Stimulated activated CD8-positive, alpha-beta memory T cell treated with anti-CD3 and anti-CD28 coated beads, Interleukin-7, amount 100 ng/mL, for 1 hour (primary cell): ENCODE data around the gene ALOX5.
"Not testable (repeated sequence)": the region's sequence is repeated elsewhere in the genome, so short reads cannot be mapped to it uniquely, and the experiment has no call there.

Experiments used
- DNase-seq, 2 donors: peaks; one replicate each; pipeline ENCODE4 v3.0.0-alpha.2; 2020; ENCODE audit warnings: low read depth in 2 of 2

The ALOX5 gene

DNA sequence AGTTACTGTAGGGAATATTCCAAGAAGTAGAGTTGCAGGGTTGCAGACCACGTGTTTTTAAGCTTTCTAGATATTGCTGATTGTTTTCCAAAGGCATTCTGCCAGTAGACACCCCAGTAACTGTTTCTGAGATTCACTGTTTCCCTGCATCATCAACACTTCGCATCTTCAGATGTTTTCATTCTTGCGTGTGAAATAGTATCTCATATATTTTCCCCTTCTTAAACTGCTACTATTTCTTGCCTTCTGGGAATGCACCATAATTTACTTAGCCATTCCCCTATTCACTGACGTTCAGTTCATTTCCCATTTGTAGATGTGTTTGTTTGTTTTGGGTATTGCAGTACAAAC is 30.7 kb downstream of the ALOX5 start:
- no peak for DNase-seq

DNA sequence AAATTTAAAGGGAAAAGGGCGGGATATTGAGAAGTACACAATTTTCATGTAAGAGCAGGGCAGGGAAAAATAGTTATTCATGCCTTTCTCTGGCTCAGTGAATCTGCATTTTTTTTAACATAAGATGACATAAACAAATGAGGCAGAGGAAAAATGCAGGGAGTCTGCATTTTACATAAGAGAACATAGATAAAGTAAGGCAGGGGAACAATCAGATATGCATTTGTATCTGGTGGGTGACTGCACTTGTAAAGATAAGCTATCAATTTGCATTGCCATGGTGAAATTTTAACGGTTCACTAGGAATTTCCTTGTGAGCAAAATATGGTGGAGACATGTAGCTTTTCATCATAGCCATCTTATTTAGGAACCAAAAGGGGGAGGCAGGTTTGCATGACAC is 33.5 kb downstream of the ALOX5 start:
- DNase-seq = no peak

DNA sequence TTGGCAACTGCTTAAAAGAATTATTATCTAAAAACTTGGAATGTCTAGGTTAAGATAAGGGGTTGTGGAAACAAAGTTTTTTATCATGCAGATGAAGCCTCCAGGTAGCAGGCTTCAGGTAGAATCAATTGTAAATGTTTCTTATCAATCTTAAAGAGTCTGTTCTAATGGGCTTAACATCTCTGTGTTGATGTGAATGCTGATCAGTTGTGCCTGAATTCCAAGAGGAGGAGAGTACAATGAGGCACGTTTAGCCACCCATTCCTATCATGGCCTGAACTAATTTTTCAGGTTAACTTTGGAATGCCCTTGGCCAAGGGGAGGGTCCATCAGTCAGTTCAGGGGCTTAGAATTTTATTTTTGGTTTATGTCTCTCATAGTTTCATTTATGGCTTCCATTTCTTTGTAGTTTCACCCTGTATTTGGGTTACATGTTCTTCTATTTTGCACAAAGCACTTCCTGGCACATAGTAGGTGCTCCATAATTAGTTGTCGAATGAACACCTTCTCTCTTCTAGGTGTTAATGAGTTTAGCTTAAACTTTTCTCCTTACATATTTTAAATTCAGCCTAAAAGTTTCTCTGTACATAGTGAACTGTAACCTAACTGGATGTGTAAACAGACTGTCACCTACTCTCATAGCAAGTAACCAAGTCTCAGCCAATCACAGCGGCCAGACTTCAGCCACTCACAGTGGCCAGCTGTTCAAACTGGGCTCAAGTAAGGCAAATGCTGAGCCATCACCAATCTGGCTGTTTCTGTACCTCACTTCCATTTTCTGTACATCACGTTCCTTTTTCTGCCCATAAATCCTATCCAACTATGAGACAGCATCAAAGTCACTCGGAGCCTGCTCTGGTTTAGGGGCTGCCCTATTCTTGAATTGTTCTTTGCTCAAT is 34.7 kb downstream of the ALOX5 start:
- DNase-seq = no peak

DNA sequence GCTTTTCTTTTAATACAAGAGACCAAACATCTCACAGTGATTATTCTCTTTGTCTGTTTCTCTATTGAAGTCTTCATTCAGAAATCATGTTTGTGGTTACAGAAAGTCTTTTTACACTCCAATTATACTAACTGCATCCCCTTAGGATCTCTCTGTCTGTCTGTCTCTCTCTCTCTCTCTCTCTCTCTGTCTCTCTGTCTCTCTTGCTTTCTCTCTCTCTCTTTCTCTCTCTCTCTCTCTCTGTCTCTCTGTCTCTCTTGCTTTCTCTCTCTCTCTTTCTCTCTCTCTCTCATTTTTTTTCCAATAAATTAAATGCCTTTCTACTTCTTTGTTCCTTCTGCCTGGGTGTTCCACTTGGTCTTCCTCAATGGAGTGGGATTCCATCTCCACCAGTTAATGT is 35.3 kb downstream of the ALOX5 start:
- DNase-seq = not testable (repeated sequence)

DNA sequence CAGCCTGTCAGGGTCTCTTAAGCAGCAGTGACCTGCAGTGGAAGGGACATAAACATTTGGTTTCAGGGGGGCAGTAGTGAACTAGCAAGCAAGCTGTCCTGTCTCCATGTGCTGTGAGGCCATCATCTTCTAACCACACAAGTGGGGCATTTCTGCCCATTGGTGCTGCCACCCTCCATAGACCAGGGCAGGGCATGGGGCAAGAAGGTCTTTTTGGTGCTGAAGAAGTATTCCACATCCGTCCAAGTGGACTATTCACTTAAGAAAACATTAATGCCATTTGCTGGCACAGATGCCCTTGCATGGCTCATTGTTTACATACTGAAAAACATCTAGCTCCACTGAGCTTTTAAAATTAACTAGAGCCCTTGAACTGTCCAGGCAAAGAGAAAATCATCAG is 35.8 kb downstream of the ALOX5 start:
- no peak for DNase-seq

DNA sequence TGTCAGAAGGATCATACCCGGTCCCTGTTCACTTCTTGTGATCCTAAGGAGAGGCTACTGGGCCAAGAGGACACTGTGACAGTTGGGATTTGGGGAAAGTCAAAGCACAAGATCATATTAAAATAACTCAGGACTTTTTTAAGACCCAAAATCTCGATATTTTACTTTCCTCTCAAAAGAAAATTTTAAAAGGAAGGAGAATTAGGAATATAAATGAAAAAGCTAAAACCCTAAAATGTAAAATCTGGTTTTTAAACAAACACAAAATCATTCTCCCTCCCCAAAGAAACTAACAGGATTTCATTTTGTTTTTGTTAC is 36.4 kb downstream of the ALOX5 start:
- no peak for DNase-seq

DNA sequence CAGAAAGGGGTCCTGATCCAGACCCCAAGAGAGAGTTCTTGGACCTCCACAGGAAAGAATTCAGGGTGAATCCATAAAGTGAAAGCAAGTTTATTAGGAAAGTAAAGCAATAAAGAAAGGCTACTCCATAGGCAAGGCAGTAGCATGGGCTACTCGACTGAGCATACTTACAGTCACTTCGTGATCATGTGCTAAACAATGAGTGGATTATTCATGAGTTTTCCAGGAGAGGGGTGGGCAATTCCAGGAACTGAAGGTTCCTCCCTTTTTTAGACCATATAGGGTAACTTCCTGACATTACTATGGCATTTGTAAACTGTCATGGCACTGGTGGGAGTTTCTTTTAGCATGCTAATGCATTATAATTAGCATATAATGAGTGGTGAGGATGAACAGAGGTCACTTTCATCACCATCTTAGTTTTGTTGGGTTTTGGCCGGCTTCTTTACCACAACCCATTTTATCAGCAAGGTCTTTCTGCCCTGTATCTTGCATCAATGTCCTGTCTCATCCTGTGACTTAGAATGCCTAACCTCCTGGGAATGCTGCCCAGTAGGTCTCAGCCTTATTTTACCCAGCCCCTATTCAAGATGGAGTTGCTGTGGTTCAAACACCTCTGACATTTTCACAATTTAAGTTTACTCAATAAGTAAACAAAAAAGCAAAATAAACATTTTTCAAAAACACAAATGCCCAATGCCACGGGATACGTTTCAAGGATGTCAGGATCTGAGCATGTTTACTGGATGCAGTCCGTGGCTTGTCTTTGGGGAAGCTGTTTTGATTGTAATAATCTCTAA is 37.0 kb downstream of the ALOX5 start:
- no peak for DNase-seq

DNA sequence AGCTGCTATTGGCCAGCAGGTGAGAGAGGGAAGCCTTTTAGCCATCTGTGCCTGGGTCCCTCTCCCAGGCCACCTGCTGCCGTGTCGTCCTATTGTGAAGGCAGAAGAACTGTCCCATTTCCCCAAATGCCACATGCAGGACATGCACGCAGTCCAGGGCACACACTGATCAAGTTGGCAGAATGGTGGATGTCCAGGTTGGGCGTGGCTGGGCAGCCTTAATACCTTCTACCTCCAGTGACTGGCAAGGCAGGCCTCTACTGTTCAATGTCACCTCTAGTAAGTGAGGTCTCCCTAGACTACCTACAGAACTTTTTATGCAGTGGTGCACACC is 37.6 kb downstream of the ALOX5 start:
- DNase-seq = no peak

DNA sequence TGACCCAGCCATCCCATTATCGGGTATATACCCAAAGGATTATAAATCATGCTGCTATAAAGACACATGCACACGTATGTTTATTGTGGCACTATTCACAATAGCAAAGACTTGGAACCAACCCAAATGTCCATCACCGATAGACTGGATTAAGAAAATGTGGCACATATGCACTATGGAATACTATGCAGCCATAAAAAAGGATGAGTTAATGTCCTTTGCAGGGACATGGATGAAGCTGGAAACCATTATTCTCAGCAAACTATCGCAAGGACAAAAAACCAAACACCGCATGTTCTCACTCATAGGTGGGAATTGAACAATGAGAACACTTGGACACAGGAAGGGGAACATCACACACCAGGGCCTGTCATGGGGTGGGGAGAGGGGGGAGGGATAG is 41.0 kb downstream of the ALOX5 start:
- DNase-seq = not testable (repeated sequence)

DNA sequence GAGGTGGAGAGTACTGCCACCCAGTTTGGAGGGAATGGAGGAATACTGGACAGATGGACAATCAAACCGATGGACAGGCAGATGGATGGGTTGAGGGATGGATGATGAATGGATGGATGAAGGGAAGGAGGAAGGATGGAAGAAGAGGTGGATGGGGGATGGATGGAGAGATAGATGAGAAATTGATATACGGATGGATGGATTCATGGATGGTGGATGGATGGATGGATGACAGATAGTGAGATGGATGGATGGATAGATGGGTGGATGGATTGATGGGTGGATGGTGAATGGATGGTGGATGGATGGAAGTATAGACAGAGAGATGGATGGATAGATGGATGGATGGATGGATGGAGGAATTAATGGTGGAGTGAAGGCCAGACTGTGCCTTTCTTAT is 42.6 kb downstream of the ALOX5 start:
- no peak for DNase-seq

DNA sequence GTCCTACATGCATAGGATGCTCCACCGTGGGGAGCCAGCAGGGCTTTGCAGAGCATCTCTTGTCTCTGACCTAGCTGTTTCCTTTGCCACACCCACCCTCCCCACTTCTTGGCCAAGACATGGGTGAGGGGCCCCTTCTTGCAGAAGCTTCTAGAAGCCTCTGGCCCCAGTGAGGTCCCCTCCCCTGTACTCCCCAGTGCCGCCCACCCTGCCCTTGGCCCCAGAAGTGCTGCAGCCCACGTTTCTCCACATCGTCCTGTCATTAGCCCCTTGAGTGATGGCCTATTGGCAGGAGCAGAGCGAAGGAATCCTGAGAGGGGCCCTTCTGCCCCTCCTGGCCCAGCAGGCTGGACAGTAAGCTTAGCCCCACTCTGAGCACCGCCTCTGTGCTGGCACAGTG is 43.7 kb downstream of the ALOX5 start:
- no peak for DNase-seq

DNA sequence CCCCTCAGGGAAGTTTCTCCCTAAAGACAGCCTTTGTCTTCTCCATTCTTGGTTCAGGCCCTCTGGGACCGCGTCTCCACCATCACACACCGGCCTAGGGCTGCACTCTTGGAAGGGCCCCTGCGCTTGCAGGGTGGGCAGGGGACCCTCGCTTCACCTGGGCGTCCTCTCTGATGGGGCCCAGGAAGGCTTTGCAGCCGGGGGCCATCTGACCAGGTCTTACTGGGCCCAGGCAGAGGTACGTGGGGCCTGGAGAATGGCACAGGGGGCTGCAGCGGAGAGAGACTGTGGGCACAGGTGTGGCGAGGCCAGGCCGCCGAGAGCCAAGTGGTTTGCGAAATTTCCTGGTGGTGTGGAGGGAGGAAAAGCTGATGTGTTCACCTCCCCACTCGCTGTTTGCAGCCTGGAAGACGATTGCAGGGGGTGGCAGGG is 44.4 kb downstream of the ALOX5 start:
- no peak for DNase-seq

DNA sequence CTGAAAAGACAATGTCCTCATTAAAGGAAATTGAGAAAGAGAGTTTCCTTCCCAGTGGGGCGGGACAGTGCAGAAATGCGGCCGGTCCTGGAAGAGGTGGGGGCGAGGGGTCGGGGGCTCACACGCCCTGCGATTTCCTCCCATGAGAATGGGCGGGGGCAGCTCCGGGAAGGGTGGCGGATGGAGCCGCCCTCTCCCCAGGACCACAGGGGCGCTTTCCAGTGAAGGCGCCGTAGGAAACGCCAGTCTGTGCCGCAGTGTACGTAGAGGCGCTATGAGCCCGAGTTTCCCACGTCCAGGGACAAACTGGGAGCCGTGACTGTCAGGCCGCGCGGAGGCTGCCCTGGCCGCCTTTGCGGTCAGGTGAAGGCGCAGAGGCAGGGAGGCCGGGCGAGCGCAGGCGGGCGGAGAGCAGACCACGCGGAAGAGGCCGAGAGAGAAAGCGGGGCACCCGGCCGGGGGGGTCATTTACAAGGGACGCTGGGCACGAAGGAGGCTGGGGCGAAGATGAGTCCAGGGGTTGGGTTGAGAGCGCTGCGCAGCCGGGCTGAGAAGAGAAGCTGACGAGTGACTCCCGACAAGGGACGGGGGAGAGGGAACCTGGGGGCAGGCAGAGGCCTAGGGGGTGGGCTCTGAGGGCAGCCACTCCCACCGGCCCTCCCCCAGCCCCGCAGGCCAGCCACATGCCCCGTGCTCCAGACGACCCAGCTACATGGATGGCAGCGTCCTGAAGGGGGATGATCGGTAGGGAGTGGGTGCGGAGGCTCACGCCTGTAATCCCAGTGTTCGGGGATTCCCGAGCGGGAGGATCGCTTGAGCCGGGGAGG is 45.0 kb downstream of the ALOX5 start:
- DNase-seq = peak in 1 of 2 donors; percentile 38

DNA sequence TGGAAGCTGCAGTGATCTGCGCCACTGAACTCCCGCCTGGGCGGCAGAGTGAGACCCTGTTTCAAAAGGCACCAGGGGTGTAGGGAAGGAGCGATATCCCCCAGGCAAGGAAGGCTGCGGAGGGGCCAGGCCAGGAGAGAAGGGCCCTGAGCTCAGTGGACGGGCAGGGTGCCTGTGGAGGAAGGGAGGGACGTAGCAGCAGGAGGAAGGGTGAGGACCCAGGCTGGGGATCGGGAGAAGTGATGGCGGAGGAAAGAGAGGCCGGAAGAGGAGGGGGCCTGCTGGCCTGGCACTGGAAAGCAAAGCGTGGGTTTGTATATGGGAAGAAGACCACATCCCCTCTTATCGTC is 45.6 kb downstream of the ALOX5 start:
- no peak for DNase-seq

DNA sequence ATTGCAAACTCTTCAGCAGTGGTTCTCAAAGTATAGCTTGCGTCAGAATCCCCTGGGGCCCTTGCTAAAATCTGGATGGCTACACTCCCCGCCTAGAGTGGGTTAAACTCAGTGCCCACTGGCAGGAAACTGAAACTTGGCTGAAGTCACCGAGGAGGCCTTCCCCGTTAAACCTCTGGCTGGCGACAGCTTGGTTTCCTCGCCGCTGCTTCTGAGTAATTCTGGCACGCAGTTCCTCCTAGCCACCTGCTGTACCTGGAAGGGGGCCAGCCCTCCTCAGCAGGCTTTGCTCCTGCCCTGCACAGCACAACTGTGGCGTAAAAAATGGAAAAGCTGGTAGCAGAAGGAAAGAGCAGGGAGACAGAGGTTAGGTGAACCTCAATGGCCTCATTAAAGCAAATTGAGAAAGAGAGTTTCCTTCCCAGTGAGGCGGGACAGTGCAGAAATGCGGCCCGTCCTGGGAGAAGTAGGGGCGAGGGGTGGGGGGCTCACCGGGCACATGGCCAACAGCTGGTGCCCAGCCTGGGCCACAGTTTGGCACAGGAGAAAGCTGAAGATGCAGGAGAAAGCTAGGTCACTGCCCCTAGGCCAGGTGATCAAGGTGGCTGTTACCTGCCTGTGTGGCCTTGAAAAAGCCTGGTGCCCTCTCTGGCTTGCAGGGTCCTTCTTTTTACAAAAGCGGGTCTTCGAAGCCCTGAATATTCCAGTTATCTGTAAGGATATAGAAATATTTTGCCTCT is 46.6 kb downstream of the ALOX5 start:
- DNase-seq = peak; percentile 24 to 35

DNA sequence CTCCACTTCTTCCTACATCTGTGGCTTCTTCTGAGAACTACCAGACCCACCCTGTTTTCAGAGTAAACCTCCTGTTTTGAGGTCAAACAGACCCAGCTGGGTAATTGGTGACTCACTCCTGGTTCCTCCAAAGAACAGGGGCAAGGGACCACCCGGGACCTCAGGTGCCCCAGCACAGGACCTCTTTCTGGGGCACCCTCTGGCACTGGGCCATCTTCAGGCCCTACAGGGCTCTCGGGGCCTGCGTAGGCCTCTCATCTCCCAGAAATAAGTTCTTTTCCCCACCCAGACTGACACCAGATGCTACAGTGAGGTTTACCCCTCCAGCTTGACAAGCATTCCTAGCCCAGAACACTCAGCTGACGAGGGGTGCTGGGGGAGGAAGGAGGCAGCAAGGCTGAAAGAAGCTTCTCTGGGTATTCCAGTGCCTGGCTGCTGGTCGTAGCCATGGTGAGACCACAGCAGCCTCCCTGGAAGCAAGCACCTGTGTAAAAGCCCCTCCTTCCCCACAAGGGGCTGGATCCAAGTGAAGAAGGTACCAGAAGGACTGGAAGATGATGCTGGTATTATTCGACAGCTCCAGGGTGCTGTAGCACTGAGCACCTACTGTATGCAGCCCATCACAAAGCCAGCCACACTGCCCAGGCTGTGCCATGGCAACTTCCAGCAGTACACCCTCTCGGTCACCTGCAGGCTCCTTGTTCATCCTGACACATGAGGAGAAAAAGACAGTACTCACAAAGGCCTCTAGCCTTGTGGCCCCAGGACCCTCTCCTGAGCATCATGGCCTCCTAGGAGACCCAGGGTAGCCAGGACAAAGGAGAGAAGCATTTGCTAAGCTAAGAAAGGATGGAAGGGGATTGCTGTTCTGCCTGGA is 47.4 kb downstream of the ALOX5 start:
- DNase-seq = peak; percentile 25 to 34

DNA sequence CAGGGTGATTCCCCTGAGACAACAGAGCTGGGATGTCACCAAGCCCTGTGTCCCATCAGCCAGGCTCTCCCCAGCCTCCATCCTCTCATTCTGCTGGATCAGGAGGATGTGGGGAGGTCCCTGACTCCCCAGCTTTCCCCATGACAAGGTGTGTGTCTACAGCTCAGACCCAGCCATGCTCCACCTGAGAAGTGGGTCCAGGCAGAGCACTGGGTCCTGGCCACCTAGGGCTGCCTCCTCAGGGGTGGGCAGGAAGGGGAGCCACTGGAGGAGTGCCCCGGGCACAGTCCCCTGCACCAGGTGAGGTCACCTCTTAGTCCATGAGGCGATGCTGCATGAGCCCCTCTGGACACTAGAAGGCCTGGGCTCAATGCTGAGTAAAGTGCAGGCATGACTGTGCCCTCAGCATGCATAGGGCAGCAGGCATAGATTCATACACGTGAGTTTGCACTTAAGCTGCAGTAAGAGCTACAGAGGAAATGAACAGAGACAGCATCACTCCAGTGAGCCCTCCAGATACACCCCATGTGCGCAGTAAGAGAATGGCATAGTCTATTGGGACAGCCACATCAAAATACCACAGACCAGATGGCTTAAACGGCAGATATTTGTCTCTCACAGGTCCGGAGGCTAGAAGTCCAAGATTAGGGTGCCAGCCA is 48.3 kb downstream of the ALOX5 start:
- no peak for DNase-seq

DNA sequence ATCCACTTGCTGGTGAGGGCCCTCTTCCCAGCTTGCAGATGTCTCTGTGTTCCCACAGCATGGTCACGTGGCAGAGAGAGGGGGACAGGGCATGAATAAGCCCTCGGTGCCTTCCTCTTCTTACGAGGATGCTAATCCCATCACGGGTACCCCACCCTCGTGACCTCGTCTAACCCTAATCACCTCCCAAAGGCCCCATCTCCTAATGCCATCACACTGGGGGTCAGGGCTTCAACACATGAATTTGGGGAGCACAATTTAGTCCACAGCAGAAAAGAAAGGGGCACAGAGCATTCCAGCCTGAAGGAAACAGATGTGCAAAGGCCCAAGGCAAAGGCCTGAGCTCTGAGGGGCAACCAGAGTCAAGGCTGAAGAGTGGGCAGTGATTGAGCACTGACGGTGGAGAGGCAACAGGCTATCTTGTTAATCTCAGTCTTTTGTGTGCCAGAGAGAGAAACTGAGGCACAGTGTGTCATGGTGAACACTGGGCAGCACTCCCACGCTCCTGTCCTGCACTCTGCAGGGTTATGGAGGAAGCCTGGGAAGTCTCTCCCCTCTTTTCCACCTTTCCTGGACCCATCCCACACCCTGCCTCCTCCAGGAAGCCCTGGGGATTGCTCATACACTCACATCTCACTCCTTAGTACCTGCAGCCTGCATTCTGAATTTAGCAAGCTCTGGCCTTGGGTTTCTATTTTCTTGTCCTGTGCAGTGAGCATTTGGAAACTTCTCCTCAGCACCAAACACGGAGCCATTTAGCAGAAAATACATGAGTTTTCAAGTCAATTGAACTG is 49.0 kb downstream of the ALOX5 start:
- no peak for DNase-seq

DNA sequence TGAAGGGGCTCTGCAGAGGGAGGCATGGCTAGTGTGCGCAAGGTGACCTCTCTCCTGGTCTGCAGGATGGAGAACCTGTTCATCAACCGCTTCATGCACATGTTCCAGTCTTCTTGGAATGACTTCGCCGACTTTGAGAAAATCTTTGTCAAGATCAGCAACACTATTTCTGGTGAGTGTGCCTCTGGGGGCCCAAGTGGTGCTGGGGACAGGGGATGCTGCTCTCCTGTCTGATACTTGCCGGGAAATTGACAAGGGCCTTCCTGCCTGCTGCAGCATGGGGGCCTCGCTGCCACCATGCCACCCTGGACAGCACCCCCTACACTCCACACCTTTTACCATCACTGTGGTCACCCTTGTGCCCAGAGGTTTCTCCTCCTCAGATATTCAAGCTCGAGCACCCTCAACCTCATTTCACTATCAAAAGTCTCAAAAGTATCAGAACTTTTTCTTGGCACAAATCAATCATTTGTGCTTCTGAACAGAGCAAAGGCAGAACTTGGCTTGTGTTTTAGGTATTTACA is 50.0 kb downstream of the ALOX5 start:
- no peak for DNase-seq
